ENCODE data around the gene SHISAL1.

DNA sequence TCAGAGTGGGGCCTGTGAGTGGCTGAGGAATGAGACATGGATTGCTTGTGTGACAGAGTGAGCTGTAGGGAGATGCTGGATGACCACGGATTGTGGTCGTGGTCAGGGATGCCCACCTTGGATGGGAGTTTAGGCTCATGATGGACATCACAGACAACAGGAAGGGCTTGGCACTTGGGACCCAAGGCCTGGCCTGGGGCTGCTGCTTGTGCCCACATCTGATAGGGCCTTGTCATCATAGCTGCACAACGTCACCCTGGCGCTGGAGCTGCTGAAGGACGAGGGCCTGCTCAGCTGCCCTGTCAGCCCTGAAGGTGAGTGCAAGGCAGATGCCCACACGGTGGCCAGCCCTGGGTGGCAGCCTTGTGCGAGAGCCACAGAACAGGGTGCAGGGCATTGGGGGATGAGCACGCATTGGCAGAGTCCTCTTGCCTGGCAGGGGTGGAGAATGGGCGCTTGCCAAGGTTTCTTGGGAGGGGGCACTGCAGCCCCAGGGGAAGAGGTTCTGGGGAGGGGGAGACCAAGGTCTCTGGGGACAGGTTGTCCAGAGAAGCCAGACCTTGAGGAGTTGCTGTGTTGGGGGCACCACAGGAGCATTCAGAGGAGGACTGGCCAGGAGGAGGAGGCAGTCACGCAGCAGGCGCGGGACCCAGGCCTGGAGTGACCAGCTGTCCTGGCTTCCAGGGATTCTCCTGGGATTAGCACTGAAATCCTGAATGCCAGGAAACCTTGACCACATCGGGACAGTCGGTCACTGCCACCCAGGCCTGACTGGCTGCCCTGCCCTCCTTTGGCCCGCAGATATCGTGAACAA, 107.0 kb downstream of the SHISAL1 start:
- TF ChIP-seq, protein P1, sequence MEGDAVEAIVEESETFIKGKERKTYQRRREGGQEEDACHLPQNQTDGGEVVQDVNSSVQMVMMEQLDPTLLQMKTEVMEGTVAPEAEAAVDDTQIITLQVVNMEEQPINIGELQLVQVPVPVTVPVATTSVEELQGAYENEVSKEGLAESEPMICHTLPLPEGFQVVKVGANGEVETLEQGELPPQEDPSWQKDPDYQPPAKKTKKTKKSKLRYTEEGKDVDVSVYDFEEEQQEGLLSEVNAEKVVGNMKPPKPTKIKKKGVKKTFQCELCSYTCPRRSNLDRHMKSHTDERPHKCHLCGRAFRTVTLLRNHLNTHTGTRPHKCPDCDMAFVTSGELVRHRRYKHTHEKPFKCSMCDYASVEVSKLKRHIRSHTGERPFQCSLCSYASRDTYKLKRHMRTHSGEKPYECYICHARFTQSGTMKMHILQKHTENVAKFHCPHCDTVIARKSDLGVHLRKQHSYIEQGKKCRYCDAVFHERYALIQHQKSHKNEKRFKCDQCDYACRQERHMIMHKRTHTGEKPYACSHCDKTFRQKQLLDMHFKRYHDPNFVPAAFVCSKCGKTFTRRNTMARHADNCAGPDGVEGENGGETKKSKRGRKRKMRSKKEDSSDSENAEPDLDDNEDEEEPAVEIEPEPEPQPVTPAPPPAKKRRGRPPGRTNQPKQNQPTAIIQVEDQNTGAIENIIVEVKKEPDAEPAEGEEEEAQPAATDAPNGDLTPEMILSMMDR (optimal IDR thresholded peaks at IDR 0.05 in 1 of 3, IDR thresholded peaks at IDR 0.05 in 1 of 3, conservative IDR thresholded peaks at IDR 0.05 in 1 of 3; ENCODE audit: extremely low read depth in 1 of 3, insufficient read depth in 2 of 3, low read length in 3 of 3) = no peak
- TF ChIP-seq EZH2 (IDR thresholded peaks at IDR 0.05; ENCODE audit: low read length) = no peak
